HCT116 (cell line): Measurements from ENCODE around the gene CPM. TPM values are rescaled to one million over a fixed set of nuclear protein-coding genes. Genes with fewer than 3 reads are reported as not detected.

Experiments used
- ATAC-seq: fragments of 200-7000 bp; cut with Tn5 transposase; 2 replicates; pipeline ENCODE4 v1.9.1; 2020; ENCODE audit warnings: mild to moderate bottlenecking, moderate library complexity
- BruUV-seq: library from RNA; stranded (reverse); fragments of 400-500 nt; replicated peaks from 2 replicates; lab custom pipeline; 2021; lab: Mats Ljungman, UMichigan
- CTCF ChIA-PET: fragments of 300-600 bp; sonication (Branson Sonifier 250); formaldehyde crosslinking; loops from one replicate; lab custom pipeline; 2021; ENCODE audit warnings: antibody characterized with exemption; lab: Charles Lee
- POLR2A ChIA-PET: fragments of 300-600, 350-600 bp; sonication (Branson Sonifier 250); formaldehyde crosslinking; loops from one replicate; lab custom pipeline; 2021; ENCODE audit warnings: antibody characterized with exemption; lab: Charles Lee
- RAD21 ChIA-PET, 2 experiments: fragments of 300-600 bp; sonication (Branson Sonifier 250); formaldehyde crosslinking; loops; one replicate each; lab custom pipeline; 2023; ENCODE audit warnings: low total read pairs in 2 of 2; ENCODE audit not compliant: uncharacterized antibody in 2 of 2, unreplicated experiment in 2 of 2, low non-redundant PET in 1 of 2; lab: Charles Lee
- DNase-seq: peaks from one replicate; pipeline ENCODE4 v3.0.0-alpha.2; 2010; ENCODE audit warnings: low read depth, low spot score
- H2AFZ ChIP-seq: fragments of 200-600 bp; shearing (Covaris generic), sonication (generic); 2 replicates; pipeline ENCODE4 v1.6.1; 2017; ENCODE audit warnings: low read depth, mixed run types, mixed read lengths, antibody characterized with exemption, low read length; ENCODE audit not compliant: poor library complexity, severe bottlenecking
- H3K27ac ChIP-seq: 2 replicates; pipeline ENCODE4 v1.5.1; 2012; ENCODE audit warnings: low read depth, low read length
- H3K27me3 ChIP-seq: fragments of 200-600 bp; sonication (generic); 2 replicates; pipeline ENCODE4 v1.6.1; 2016; ENCODE audit warnings: mixed run types, low read length, mixed read lengths; ENCODE audit not compliant: insufficient read depth
- H3K36me3 ChIP-seq, 2 experiments: fragments of 200-500 bp in 1 of 2; fragments of 200-600 bp in 1 of 2; sonication (Bioruptor generic) in 1 of 2; sonication (generic) in 1 of 2; 2 replicates each; pipeline versions ENCODE4 v1.5.1 to v1.6.1; 2014 to 2016; ENCODE audit warnings: low read length in 2 of 2, inconsistent platforms in 1 of 2, mixed read lengths in 1 of 2, mixed run types in 1 of 2; ENCODE audit not compliant: insufficient read depth in 2 of 2, control insufficient read depth in 1 of 2
- H3K4me1 ChIP-seq, 2 experiments: fragments of 200-600 bp in 1 of 2; sonication (generic) in 1 of 2; 2 replicates each; pipeline versions ENCODE4 v1.5.1 to v1.6.1; 2012 to 2017; ENCODE audit warnings: low read length in 2 of 2, inconsistent platforms in 1 of 2, mild to moderate bottlenecking in 1 of 2, mixed read lengths in 1 of 2, mixed run types in 1 of 2, moderate library complexity in 1 of 2; ENCODE audit not compliant: insufficient read depth in 2 of 2, control insufficient read depth in 1 of 2
- H3K4me2 ChIP-seq: fragments of 200-600 bp; sonication (generic); 2 replicates; pipeline ENCODE4 v1.6.1; 2017; ENCODE audit warnings: mixed run types, low read length, mixed read lengths
- H3K4me3 ChIP-seq, 2 experiments: fragments of 200-600 bp in 1 of 2; sonication (generic) in 1 of 2; replicated peaks in 1 of 2; 2 replicates each; pipeline ENCODE4 v1.5.1; 2011 to 2016; ENCODE audit warnings: low read length in 2 of 2, control low read depth in 1 of 2, low read depth in 1 of 2, mild to moderate bottlenecking in 1 of 2, mixed read lengths in 1 of 2, mixed run types in 1 of 2
- H3K79me2 ChIP-seq: fragments of 200-600 bp; sonication (generic); 2 replicates; pipeline ENCODE4 v1.6.1; 2017; ENCODE audit warnings: mild to moderate bottlenecking, mixed run types, low read length, moderate library complexity, mixed read lengths; ENCODE audit not compliant: insufficient read depth
- H3K9ac ChIP-seq: fragments of 200-600 bp; sonication (generic); 2 replicates; pipeline ENCODE4 v1.6.1; 2016; ENCODE audit warnings: low read length, mixed read lengths
- H3K9me2 ChIP-seq: fragments of 200-600 bp; sonication (generic), shearing (Covaris generic); 2 replicates; pipeline ENCODE4 v1.6.1; 2017; ENCODE audit warnings: mixed run types, mild to moderate bottlenecking, moderate library complexity; ENCODE audit not compliant: insufficient read depth
- H3K9me3 ChIP-seq, 2 experiments: fragments of 200-500 bp in 1 of 2; fragments of 200-600 bp in 1 of 2; sonication (Bioruptor generic) in 1 of 2; sonication (generic) in 1 of 2; 2 replicates each; pipeline ENCODE4 v1.6.1; 2014 to 2017; ENCODE audit warnings: low read length in 2 of 2, mixed read lengths in 2 of 2, inconsistent platforms in 1 of 2, low read depth in 1 of 2, mild to moderate bottlenecking in 1 of 2, mixed run types in 1 of 2, moderate library complexity in 1 of 2; ENCODE audit not compliant: control insufficient read depth in 1 of 2, insufficient read depth in 1 of 2
- H4K20me1 ChIP-seq: fragments of 200-600 bp; sonication (generic), shearing (Covaris generic); 2 replicates; pipeline ENCODE4 v1.6.1; 2017; ENCODE audit warnings: mixed run types, mild to moderate bottlenecking, moderate library complexity; ENCODE audit not compliant: insufficient read depth
- CBX3 ChIP-seq: IDR thresholded peaks from 2 replicates; pipeline ENCODE4 v1.6.1; 2012; ENCODE audit warnings: low read depth
- EGR1 ChIP-seq: IDR thresholded peaks from 2 replicates; pipeline ENCODE4 v1.6.1; 2012; ENCODE audit warnings: low read depth
- ELF1 ChIP-seq: IDR thresholded peaks from 2 replicates; pipeline ENCODE4 v1.6.1; 2012; ENCODE audit warnings: low read depth, borderline replicate concordance
- EZH2 ChIP-seq: fragments of 200-600 bp; sonication (generic); IDR thresholded peaks from 2 replicates; pipeline ENCODE4 v1.6.1; 2017; ENCODE audit warnings: antibody characterized with exemption, mixed run types
- JUND ChIP-seq: IDR thresholded peaks from 2 replicates; pipeline ENCODE4 v1.6.1; 2012
- POLR2A ChIP-seq: IDR thresholded peaks from 2 replicates; pipeline ENCODE4 v1.7.0; 2011; ENCODE audit warnings: borderline replicate concordance; ENCODE audit not compliant: insufficient read depth, insufficient read length; ENCODE audit errors: extremely low read depth
- RAD21 ChIP-seq: IDR thresholded peaks from 2 replicates; pipeline ENCODE4 v1.6.1; 2012; ENCODE audit warnings: low read depth, mild to moderate bottlenecking
- SIN3A ChIP-seq: IDR thresholded peaks from 2 replicates; pipeline ENCODE4 v1.6.1; 2012; ENCODE audit warnings: low read depth
- SP1 ChIP-seq: IDR thresholded peaks from 2 replicates; pipeline ENCODE4 v1.6.1; 2012; ENCODE audit warnings: low read depth
- TCF7L2 ChIP-seq: IDR thresholded peaks from 2 replicates; pipeline ENCODE4 v1.7.0; 2011; ENCODE audit warnings: borderline replicate concordance, inconsistent platforms; ENCODE audit not compliant: insufficient read depth, insufficient read length; ENCODE audit errors: extremely low read depth
- ZNF274 ChIP-seq: fragments of 200-500 bp; sonication (Bioruptor generic); IDR thresholded peaks from 2 replicates; pipeline ENCODE4 v1.6.1; 2014; ENCODE audit warnings: mild to moderate bottlenecking, low read depth, low read length, inconsistent platforms
- intact Hi-C: fragments of 100-400 bp; cut with micrococcal nuclease; formaldehyde crosslinking; loops from 2 replicates; pipeline ENCODE4 v1.10.0; 2022
- total RNA-seq: library from RNA; stranded (reverse); gene quantifications from one replicate; pipeline ENCODE4 v1.2.1, GENCODE V29; 2021; ENCODE audit not compliant: unreplicated experiment
- TF ChIP-seq, protein P1 (sequence below): IDR thresholded peaks from 2 replicates; pipeline ENCODE4 v1.6.1; 2011; ENCODE audit warnings: mild to moderate bottlenecking, low read length, moderate library complexity; ENCODE audit not compliant: insufficient replicate concordance; ENCODE audit errors: extremely low read depth
- TF ChIP-seq, protein P2 (sequence below): IDR thresholded peaks from 2 replicates; pipeline ENCODE4 v1.6.1; 2012

CPM gene
- total RNA-seq, 1 experiment from 2014 or later = 5.3 TPM

DNA sequence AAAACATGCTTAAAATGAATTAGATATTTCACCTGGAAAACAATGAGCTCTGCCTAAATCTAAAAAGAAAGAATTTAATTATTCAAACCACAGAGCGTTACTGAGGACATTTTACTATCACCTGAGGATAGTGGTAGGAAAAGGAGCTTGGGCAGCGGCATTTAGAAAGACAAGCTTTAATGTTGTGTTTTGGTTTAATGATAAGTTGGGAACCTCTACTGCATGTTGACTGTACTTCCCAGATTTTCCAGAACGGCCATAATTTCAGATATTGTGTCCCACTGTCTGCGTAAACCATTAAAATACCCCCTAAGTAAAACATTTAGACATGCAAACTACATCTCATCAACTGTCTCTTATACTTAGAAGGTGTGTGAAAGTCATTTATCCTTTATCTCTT is 55.4 kb downstream of the CPM start:
- no TSS peak for BruUV-seq
- Histone ChIP-seq H4K20me1 (no peaks in the 10 kb centered on the region), H3K9ac (no peak overlapping the region), H3K9me3 (peaks cover 0 to 7% of the 10 kb centered on the region in 2 experiments; a peak in 1 of 4 replicates), H3K27ac (no peak overlapping the region), H3K4me1 (no peaks in the 10 kb centered on the region), H3K79me2 (no peaks in the 10 kb centered on the region), H3K9me2 (no peaks in the 10 kb centered on the region), H3K4me3 (no peak overlapping the region)
- POLR2A ChIA-PET = no interaction called here
- no peak for DNase-seq
- intact Hi-C loops = no loop called here
- no peak for ATAC-seq
- RAD21 ChIA-PET = no interaction called here
- TF ChIP-seq SIN3A (no peak), POLR2A (no peak), EZH2 (no peak), ELF1 (no peak), CBX3 (no peak), EGR1 (no peak), RAD21 (no peak), JUND (no peak), SP1 (no peak), TCF7L2 (no peak), ZNF274 (no peak)
- TF ChIP-seq, protein P1, sequence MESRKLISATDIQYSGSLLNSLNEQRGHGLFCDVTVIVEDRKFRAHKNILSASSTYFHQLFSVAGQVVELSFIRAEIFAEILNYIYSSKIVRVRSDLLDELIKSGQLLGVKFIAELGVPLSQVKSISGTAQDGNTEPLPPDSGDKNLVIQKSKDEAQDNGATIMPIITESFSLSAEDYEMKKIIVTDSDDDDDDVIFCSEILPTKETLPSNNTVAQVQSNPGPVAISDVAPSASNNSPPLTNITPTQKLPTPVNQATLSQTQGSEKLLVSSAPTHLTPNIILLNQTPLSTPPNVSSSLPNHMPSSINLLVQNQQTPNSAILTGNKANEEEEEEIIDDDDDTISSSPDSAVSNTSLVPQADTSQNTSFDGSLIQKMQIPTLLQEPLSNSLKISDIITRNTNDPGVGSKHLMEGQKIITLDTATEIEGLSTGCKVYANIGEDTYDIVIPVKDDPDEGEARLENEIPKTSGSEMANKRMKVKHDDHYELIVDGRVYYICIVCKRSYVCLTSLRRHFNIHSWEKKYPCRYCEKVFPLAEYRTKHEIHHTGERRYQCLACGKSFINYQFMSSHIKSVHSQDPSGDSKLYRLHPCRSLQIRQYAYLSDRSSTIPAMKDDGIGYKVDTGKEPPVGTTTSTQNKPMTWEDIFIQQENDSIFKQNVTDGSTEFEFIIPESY = no peak
- TF ChIP-seq, protein P2, sequence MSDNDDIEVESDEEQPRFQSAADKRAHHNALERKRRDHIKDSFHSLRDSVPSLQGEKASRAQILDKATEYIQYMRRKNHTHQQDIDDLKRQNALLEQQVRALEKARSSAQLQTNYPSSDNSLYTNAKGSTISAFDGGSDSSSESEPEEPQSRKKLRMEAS = no peak
- TF ChIP-seq, all 23 proteins: peak for 0
- CTCF ChIA-PET = no interaction called here
- Histone ChIP-seq H3K36me3 (no peaks in the 10 kb centered on the region), H3K4me2 (no peak overlapping the region), H3K27me3 (no peaks in the 10 kb centered on the region), H2AFZ (no peak overlapping the region)
